Measurements from ENCODE around the gene PDGFD.
"Not testable (repeated sequence)": the region's sequence is repeated elsewhere in the genome, so short reads cannot be mapped to it uniquely, and the experiment has no call there.

Gene PDGFD

DNA sequence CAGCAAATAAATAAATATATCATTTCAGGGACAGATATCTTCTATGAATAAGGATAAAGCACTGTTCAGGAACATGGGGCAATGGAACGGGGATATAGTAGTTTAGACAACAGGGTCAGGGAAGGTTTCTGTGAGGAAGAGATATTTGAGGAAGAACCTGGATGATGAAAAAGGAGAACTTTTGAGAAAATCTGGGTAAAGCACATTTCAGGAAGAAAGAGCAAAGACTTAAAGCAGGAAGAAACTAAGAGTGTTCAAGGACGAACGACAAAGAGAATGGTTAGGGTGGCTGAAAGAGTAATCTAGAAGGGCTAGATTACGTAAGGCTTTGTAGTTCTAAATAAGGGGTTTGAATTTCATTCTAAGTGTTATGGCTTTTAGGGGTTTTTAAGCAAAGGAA, 114.8 kb downstream of the PDGFD start:
- DNase-seq = no peak

DNA sequence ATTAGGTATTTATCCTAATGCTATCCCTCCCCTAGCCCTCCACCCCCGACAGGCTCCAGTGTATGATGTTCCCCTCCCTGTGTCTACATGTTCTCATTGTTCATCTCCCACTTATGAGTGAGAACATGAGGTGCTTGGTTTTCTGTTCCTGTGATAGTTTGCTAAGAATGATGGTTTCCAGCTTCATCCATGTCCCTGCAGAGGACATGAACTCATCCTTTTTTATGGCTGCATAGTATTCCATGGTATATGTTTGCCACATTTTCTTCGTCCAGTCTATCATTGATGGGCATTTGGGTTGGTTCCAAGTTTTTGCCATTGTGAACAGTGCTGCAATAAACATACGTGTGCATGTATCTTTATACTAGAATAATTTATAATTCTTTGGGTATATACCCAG, 117.1 kb downstream of the PDGFD start:
- DNase-seq = not testable (repeated sequence)

DNA sequence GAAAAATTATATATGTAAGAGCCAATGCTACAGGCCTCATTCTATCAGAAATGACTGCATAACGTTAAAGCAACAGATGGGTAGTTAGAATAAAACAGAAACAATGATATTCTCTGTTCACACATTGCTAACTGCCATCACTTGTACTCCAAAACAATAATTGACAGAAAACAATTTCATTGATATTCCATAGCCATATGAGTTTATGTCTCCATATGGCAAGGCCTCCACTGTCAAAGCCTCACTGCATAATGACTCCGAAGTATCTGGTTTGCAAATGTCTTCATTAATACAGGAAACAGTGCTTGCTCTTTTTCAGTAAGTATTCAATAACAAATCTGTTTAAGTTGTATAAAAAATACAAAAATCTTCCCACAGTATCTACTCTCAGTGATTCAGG, 117.6 kb downstream of the PDGFD start:
- DNase-seq = no peak

DNA sequence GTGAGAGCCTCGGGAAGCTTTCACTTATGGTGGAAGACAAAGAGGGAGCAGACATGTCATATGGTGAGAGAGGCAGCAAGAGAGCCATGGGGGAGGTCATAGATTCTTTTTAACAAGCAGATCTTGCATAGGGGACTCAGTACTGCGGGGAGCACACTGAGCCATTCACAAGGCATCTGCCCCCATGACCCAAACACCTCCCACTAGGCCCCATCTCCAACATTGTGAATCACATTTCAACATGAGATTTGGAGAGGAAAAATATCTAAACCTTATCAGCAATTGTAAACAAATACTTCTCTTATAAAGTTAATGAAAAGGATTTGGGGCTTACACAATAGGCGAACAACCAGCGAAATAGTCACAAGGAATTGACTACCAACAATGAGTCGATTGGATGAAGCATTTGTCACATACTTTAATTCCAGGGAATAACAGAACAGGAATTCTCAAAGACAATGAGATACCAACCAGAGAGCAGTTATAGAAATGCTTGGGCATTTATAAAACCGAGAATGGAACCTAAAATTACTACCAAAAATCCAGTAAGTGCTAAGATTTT, 120.2 kb downstream of the PDGFD start:
- DNase-seq = no peak

DNA sequence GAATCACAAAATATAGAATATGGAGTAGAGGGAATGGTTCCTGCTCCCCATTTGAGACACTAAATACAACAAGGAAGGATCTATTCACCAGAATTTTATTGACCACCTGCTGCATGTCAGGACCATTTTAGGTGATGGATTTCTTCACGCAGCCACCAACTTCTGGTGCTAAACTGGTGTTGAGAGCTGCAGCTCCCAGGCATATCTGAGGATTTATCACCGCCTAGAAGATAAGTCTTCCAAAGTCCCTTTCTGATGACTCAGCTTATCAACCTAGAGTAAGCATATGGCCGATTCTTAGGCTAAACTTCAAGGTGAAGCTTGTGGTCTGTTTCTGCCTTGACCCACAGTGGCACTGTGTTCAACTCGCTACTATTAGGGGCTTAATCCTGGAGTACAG, 120.8 kb downstream of the PDGFD start:
- DNase-seq = no peak

DNA sequence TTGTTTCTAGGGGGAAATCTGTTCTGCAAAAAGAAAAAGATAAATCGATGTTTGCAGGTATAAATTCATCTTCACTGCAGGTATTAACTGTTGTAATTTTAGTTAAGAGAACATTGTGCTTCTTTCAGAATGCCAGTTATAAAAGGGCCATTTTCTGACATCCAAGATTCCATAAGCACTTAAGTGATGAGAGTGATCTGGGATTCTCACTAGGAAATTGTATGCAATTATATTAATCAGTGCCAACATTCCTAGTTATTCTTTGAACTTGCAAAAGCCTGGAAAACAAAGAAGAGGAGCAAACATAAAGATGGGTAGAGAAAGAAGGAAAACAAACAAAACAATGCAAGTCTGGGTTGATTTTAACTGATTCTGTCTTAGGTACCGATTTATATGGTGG, 122.2 kb downstream of the PDGFD start:
- no peak for DNase-seq

DNA sequence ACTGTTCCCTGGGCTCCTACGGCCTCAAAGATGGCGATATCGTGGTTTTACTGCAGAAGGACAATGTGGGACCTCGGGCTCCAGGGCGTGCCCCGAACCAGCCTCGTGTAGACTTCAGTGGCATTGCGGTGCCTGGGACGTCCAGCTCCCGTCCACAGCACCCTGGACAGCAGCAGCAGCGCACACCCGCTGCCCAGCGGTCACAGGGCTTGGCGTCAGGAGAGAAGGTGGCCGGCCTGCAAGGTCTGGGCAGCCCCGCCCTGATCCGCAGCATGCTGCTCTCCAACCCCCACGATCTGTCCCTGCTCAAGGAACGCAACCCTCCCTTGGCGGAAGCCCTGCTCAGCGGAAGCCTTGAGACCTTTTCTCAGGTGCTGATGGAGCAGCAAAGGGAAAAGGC, 127.0 kb downstream of the PDGFD start:
- DNase-seq = no peak

DNA sequence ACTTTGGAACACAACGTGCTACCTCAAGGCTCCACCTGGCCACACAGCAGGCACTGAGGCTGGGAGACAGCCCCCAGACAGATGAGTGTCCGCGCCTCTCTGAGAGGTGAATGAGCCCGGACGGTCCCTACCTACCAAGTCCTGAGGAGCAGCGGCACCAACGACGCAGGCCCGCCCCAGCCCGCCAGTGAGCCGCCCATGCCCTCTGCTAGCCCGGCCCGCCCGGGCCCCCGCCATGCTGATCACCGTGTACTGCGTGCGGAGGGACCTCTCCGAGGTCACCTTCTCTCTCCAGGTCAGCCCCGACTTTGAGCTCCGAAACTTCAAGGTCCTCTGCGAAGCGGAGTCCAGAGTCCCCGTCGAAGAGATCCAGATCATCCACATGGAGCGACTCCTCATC, 127.4 kb downstream of the PDGFD start, which contains the start of gene DDI1:
Gene DDI1, plus strand, starts transcription at position 53 of the 400 bp plus-strand sequence. Its CDS starts 183 bp downstream, at position 236.
- no peak for DNase-seq

DNA sequence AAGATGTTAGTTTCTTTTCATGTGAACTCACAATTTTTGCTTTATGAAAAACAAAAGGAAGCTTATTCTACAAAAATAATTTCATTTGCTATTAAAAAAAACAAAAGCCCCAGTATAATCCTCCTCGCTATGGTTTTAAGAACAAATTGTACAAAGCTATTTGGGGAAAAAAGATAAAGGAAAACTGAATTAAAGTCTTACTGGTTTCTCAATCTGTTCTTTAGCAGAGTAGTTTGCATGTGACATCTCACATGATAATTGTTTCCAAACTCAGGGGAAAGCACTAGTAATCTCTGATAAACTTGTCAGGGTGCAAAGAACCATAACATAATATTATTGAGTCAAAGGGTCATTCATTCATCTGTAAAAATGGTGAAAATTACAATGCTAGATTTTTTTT, 130.4 kb downstream of the PDGFD start:
- DNase-seq = no peak

DNA sequence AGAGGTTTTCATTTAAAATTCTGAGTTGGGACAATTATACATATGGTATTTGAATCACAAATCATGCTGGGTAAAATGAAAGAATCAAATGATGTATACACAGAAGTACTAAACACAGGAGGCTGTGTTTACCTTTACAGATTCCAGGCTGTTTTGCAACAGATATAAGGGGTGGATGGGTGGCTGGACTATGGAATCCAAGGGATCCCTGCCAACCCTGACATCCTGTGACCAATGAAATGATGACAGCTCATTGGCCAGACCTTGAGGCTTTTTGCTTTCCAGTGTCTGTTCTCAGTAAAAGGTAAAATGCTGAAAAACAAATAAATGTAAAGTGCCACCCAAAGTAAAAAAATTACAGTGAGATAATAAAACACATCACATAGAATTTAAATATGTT, 130.8 kb downstream of the PDGFD start:
- DNase-seq = no peak

DNA sequence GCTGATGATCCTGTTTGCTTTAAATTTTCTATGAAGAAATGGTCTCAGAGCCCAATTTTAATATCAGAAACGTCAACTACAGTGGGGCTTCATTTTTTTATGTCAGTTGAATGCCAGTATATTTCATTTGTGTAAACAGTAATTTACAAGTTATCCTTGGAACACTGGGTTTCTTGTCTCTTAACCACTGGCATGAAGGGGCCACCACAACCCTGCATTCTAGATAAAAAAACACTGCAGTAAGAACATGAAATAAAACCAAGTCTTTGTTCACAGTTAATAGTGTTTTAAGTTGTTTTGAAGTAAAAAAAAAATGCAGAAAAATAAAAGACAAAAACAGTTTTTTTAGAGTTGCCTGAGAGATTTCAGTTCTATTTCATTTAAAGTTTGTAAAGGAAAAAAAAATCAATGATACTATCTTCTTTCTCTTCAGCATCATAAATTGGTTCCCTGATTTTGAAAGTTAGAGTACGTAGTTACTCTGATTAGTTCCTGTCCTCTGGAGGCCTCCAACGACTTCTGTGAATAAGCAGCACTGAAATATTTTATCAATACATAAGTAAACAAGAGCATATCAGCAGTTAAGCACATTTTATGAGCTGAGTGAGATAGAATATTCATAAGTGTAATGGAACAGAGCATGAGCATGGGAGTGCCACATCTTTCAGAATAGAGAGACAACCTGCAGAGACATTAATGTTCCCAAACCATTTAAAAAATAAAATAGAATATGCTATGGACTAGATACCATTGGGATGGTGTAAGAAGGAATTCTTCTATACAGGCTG, 135.3 kb downstream of the PDGFD start:
- no peak for DNase-seq

DNA sequence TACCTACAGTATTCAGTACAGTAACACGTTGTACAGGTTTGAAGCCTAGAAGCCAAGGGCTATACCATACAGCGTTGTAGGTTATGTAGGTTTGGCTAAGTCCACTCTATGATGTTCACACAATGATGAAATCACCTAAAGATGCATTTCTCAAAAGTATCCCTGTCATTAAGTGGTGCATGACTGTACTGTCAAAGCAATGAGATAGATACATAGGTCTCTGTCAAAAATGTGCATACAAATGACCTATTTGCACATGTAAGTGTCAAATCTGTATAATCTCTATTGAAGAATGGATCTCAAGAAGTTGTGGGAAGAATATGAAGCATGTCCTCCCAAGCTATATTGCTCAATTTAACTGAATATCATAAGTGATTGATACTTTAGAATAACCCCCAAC, 139.4 kb downstream of the PDGFD start:
- DNase-seq = no peak

DNA sequence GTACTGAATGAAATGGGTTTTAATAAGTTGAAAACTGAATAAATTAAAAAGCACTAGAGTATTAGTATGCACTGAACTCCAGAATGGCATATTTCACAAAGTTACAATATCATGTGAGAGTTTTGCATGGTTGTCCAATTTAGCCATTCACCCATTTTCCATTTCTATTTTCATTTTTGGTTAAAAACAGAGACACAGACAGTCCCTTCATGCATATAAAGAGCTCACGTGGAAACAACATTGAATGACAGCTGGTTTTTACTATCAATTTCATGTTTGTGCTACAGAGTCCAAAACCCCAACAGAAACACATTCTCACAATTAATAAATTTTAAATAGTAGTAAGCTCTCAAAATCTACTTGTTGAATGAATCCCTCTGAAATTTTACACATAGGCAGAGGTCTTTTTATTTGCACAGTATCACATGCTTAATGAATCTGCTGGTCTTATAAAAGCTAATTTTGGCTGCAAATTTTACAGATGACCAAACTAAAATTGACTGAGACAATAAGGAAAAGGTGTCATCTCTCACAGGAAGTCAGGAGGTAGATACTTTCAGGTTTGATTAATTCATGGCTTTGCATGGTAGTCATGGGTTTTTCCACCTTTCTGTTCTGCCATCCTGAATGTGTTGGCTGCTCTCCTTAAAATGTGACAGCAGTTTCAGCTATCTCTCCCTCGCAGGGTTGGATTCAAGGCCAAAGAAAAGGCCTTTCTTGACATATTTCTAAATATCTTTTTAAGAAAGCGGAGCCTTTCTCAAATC, 148.1 kb downstream of the PDGFD start:
- DNase-seq = no peak

DNA sequence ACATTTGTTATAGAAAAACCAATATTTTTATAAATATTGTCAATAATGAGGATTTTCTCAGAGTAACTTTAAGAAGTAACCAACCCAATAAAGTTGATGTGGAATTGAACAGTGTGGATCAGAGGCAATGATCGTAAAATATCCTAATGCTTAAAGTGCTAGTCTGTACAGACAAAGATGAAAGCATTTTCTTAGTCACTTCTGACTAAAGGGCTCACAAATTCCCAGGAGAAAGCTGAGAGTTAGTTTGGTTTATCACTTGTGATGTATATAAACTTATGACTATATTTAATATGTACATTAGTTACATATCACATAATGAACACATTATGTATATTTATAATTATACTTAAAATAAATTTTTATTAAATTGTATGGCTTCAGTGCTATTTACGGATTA, 152.9 kb downstream of the PDGFD start:
- DNase-seq = no peak

DNA sequence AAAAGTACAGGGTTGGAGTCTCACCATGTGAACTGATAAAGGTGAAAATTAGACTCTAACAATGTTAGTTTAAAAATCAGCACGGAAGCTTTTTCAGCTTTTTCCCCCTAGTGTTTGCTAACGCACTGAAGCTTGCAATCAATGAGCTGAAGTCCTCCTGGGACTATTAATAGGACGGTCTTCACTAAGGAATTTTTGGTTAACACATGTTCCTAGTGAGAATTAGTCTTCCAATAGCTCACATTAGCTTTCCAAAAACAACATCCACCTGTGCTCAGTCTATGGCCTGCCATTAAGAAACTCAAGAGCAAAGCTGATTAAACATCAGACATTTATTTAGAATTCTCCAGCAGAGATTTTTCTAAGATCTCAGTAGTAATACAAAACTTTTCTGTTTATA, 154.2 kb downstream of the PDGFD start:
- no peak for DNase-seq

DNA sequence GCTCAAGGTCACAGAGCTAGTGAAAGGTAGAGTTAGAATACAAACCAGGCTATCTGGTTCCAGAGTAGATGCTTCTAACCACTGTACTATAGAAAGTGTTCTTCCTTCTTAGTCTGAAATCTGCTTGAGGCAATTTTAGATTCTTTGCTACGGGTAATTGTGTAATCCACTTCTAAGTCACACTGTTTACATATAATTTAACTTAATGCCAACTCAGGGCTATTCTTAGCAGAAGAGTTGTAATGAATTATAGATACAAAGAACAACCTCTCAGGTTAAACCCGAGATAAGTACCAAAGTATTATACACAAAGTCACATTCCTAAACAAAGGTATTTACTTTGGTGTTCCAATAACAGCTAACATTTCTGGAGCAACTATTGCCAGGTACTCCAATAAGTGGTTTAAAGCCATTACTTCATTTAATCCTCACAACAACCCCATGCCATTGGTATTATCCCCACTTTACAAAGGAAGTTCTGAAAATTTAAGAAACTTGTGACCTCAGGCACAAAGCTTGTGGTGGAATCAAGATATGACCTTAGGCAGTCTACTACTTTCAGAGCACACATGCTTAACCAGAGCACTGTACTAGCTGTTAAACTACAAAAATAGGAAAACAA, 158.6 kb downstream of the PDGFD start:
- no peak for DNase-seq

DNA sequence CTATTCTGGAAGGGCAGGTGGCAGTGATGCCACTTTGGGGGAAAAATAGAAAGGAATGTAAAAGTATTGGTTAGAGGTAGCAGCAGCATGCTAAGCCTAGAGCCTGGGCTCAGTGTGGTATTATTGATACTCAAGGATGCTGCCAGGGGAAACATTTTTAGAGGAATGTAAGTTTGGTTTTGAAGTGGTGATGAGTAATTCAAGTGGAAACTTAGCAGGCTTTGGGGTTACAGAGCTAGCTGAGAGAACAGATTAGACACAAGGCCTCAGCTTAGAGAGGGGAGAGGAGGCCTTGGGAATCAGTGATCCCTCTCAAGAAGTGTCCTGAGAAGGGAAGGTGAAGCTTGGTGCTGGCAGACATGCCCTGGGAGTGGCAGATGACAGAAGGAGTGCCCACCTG, 160.5 kb downstream of the PDGFD start:
- no peak for DNase-seq

DNA sequence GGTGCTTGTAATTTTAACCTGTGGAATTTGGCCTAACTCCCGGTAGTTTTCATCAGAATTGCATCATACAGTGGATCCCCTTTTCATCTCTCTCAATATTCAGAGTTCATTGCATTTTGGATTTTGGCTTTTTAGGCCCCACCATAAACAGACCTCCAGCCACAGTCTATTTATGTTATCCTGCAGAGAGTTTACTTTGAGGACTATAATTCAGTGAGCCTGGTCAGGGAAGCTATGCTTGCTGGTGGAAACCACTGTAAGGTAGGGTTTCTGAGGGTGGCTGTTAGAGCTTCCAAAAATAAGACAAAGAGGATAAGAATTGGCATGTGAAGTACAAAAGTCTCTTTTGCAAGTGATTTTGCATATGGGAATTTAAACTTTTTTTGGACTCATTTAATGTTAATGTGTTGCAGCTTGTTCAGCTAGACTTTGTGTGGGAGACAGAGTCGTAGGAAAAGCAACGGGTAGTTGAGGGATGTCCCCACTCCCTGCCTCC, 162.3 kb downstream of the PDGFD start:
- DNase-seq = no peak

DNA sequence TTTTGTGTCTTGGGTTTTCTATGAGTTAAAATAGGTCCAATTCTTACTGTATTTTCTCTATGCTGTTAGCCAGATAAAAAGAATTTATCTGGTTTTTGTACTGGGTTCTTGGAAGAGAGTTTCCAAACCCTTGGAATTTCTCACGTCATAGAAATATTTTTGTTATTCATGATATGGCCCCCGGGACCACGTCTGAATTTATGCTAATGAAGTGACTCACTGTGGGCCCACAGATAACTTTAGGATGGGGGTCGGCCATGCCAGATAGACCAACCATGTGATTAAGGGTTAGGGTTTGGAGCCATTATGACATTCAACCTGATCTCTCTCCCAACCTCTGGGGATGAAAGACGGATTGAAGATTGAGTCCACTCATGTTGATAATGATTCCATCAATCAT, 163.1 kb downstream of the PDGFD start:
- DNase-seq = no peak

DNA sequence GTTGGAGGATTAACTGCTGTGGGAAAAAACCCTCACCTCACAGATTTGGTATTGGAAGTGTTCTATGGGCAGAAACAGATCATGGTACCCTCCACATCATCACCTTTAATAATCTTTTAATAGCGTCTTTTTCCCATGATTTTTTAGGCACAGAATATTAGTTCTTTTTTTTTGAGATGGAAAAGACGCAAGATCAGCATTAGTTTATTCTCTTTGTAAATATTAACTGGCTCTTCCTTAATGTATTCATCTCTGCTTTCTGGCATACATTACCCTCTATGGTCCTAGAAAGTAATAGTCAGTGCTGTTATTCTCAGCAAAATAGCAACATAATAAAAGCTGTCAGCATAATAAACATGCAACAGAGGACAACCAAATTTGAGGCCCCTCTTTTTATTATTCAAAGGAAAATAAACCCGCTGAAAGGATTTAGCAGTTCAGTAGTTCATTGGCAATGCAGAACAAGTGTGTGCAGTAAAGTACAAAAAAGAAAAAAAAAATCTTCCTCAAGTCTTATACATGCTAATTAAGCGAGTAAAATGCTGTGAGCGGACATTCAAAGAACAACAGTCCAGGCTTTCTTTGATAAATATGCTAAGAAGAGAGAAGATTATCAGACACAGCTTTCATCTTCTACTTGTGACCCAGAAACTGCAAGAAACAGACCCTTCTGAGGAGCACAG, 165.0 kb downstream of the PDGFD start:
- no peak for DNase-seq

DNA sequence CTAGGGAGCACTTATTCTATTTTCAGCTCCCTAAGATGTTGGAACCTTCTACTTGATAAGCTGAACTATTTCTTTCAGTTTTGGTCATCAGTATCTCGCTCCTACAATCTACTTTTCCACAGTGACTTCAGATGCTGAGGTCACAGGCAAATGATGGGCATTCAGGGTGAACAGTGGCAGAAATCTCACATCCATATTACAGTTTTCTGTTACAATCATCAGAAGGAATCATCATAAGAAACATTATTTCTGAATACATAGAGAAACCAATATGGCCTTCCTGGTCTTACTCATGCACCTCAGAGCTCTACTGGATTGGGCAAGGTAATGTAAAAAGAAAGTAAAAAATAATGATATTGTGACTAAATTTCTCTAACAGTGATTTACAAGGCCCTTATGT, 166.9 kb downstream of the PDGFD start:
- DNase-seq = no peak

DNA sequence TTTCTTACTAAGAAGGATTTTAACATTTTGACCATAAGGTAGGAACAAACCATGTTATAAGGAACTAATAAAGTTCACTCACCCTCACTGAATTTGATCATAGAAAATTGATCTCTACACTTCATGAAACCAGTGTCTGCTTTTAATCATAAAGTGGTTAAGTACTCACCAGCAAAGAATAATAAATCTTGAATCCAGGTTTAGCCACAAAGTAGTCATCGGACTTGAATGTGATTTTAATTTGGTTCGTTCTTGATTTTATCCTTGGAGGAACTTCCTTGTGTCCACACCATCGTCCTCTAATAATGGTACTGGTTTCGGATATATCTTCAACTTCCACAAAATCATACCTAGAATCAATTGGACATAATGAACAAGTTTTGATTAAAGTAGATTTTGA, 168.1 kb downstream of the PDGFD start:
- no peak for DNase-seq

DNA sequence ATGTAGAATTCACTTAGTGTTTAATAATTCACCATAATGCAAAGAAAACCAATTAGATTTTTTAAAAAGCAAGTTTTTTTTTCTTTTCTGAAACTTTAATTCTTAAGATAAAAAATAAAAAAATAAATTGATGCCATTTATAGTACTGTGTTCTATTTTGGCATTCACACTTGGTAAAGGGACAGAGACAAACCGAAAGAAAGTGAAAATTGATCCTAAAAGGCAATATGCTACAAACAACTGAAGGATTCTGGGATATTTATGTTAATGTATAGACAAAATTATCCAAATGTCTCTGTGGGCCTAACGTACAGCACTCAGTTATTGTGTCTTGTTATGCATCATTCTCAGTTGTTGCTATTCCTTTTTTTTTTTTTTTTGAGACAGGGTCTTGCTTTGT, 169.4 kb downstream of the PDGFD start:
- no peak for DNase-seq
